Measurements from ENCODE around the gene E4F1. TPM values are rescaled to one million over a fixed set of nuclear protein-coding genes. Genes with fewer than 3 reads are reported as not detected.

E4F1 gene
- total RNA-seq, 1 experiment from 2014 or later: 30.1 TPM

GRCh38 chr16:2184346-2184745 is 39.0 kb upstream of the E4F1 start:
- DNase-seq: no peak
- H3K27me3 ChIP-seq (replicated peaks; ENCODE audit: control insufficient read depth, insufficient read depth, low read length): no peaks in the 10 kb centered on the region
- POLR2A ChIA-PET: no interaction called here
- Mint-ChIP-seq H3K9me3 (ENCODE audit: unreplicated experiment) (no peaks in the 10 kb centered on the region), H3K27me3 (ENCODE audit: insufficient read depth, unreplicated experiment) (no peaks in the 10 kb centered on the region), H3K27ac (ENCODE audit: unreplicated experiment) (no peak overlapping the region), H3K4me1 (ENCODE audit: low read depth, unreplicated experiment) (peaks cover 6% of the 10 kb centered on the region), H3K4me3 (ENCODE audit: unreplicated experiment) (no peak overlapping the region), H3K36me3 (ENCODE audit: insufficient read depth, unreplicated experiment) (peaks cover 14% of the 10 kb centered on the region)
- CTCF ChIA-PET: no interaction called here
- no TSS peak for BruUV-seq (replicated peaks)
- H3K4me1 ChIP-seq: no peaks in the 10 kb centered on the region
- H3K4me3 ChIP-seq (ENCODE audit: low read depth, low read length): no peak overlapping the region
- no peaks in the 10 kb centered on the region for H3K9me3 ChIP-seq
- intact Hi-C loops (cut with micrococcal nuclease; ENCODE audit: unreplicated experiment): no loop called here
- no peak for TF ChIP-seq CTCF (IDR thresholded peaks at IDR 0.05; ENCODE audit: insufficient read depth in 1 of 2, low read depth in 1 of 2, low read length in 1 of 2, severe bottlenecking in 1 of 2, unreplicated experiment in 1 of 2)
- no peaks in the 10 kb centered on the region for H3K36me3 ChIP-seq (ENCODE audit: control insufficient read depth, insufficient read depth, low read length)

GRCh38 chr16:2184962-2185361 is 38.4 kb upstream of the E4F1 start:
- TF ChIP-seq CTCF (IDR thresholded peaks at IDR 0.05; ENCODE audit: insufficient read depth in 1 of 2, low read depth in 1 of 2, low read length in 1 of 2, severe bottlenecking in 1 of 2, unreplicated experiment in 1 of 2): no peak
- H3K4me1 Mint-ChIP-seq (ENCODE audit: low read depth, unreplicated experiment): peaks cover 6% of the 10 kb centered on the region
- POLR2A ChIA-PET: no interaction called here
- H3K27me3 ChIP-seq (replicated peaks; ENCODE audit: control insufficient read depth, insufficient read depth, low read length): no peaks in the 10 kb centered on the region
- intact Hi-C loops (cut with micrococcal nuclease; ENCODE audit: unreplicated experiment): no loop called here
- no peaks in the 10 kb centered on the region for H3K9me3 Mint-ChIP-seq (ENCODE audit: unreplicated experiment)
- no peak overlapping the region for H3K4me3 ChIP-seq (ENCODE audit: low read depth, low read length)
- no peaks in the 10 kb centered on the region for H3K27me3 Mint-ChIP-seq (ENCODE audit: insufficient read depth, unreplicated experiment)
- H3K4me1 ChIP-seq: no peaks in the 10 kb centered on the region
- no peak overlapping the region for H3K27ac Mint-ChIP-seq (ENCODE audit: unreplicated experiment)
- DNase-seq: no peak
- H3K36me3 ChIP-seq (ENCODE audit: control insufficient read depth, insufficient read depth, low read length): no peaks in the 10 kb centered on the region
- no TSS peak for BruUV-seq (replicated peaks)
- no peaks in the 10 kb centered on the region for H3K9me3 ChIP-seq
- CTCF ChIA-PET: interaction anchor here (1.2 kb wide), 1 partner anchor 10 kb away, joined by 3 read pairs; no protein-coding TSS in a partner anchor
- H3K4me3 Mint-ChIP-seq (ENCODE audit: unreplicated experiment): no peak overlapping the region
- peaks cover 14% of the 10 kb centered on the region for H3K36me3 Mint-ChIP-seq (ENCODE audit: insufficient read depth, unreplicated experiment)

- intact Hi-C loops (cut with micrococcal nuclease; ENCODE audit: unreplicated experiment): no loop called here
- no peaks in the 10 kb centered on the region for H3K9me3 ChIP-seq
- Mint-ChIP-seq H3K4me1 (ENCODE audit: low read depth, unreplicated experiment) (peaks cover 6% of the 10 kb centered on the region), H3K36me3 (ENCODE audit: insufficient read depth, unreplicated experiment) (peaks cover 14% of the 10 kb centered on the region), H3K27me3 (ENCODE audit: insufficient read depth, unreplicated experiment) (no peaks in the 10 kb centered on the region), H3K4me3 (ENCODE audit: unreplicated experiment) (no peak overlapping the region), H3K27ac (ENCODE audit: unreplicated experiment) (no peak overlapping the region), H3K9me3 (ENCODE audit: unreplicated experiment) (no peaks in the 10 kb centered on the region)
- TF ChIP-seq CTCF (IDR thresholded peaks at IDR 0.05; ENCODE audit: insufficient read depth in 1 of 2, low read depth in 1 of 2, low read length in 1 of 2, severe bottlenecking in 1 of 2, unreplicated experiment in 1 of 2): no peak
- no peak for DNase-seq
- BruUV-seq (replicated peaks): no TSS peak
- no peak overlapping the region for H3K4me3 ChIP-seq (ENCODE audit: low read depth, low read length)
- no peaks in the 10 kb centered on the region; the same call in 1 of the 2 replicates for H3K36me3 ChIP-seq (ENCODE audit: control insufficient read depth, insufficient read depth, low read length)
- ChIA-PET CTCF (no interaction called here), POLR2A (interaction anchor here (0.6 kb wide), 1 partner anchor 129 kb away, joined by 5 read pairs; no protein-coding TSS in a partner anchor)
- H3K4me1 ChIP-seq: no peaks in the 10 kb centered on the region
- H3K27me3 ChIP-seq (replicated peaks; ENCODE audit: control insufficient read depth, insufficient read depth, low read length): no peaks in the 10 kb centered on the region
These were observed 37.3 kb upstream of the E4F1 start for GRCh38 chr16:2186064-2186463.

Data from Caco-2 (cell line).